Measurements from ENCODE around the gene OTUD7B. TPM values are rescaled to one million over a fixed set of nuclear protein-coding genes. Genes with fewer than 3 reads are reported as not detected.

The OTUD7B gene
- total RNA-seq, 1 donor from 2014 or later = 7.2 TPM

- H3K4me3 ChIP-seq (ENCODE audit: low read depth, low read length) = no peak overlapping the region
- DNase-seq (ENCODE audit: low read depth) = no peak
- no peak for TF ChIP-seq CTCF (conservative IDR thresholded peaks at IDR 0.05; ENCODE audit: low read depth, low read length)
Observed at GRCh38 chr1:149977345-149977744, 33.2 kb downstream of the OTUD7B start.

GRCh38 chr1:149972547-149972946 is 38.0 kb downstream of the OTUD7B start:
- DNase-seq (ENCODE audit: low read depth) = no peak
- no peak for TF ChIP-seq CTCF (conservative IDR thresholded peaks at IDR 0.05; ENCODE audit: low read depth, low read length)
- H3K4me3 ChIP-seq (ENCODE audit: low read depth, low read length) = no peak overlapping the region

- no peak overlapping the region for H3K4me3 ChIP-seq (ENCODE audit: low read depth, low read length)
- no peak for TF ChIP-seq CTCF (conservative IDR thresholded peaks at IDR 0.05; ENCODE audit: low read depth, low read length)
- no peak for DNase-seq (ENCODE audit: low read depth)
Observed at GRCh38 chr1:149967646-149968045, 42.9 kb downstream of the OTUD7B start.

GRCh38 chr1:149967041-149967440 is 43.5 kb downstream of the OTUD7B start:
- no peak overlapping the region for H3K4me3 ChIP-seq (ENCODE audit: low read depth, low read length)
- no peak for DNase-seq (ENCODE audit: low read depth)
- no peak for TF ChIP-seq CTCF (conservative IDR thresholded peaks at IDR 0.05; ENCODE audit: low read depth, low read length)

- no peak overlapping the region for H3K4me3 ChIP-seq (ENCODE audit: low read depth, low read length)
- TF ChIP-seq CTCF (conservative IDR thresholded peaks at IDR 0.05; ENCODE audit: low read depth, low read length) = no peak
- no peak for DNase-seq (ENCODE audit: low read depth)
Observed at GRCh38 chr1:149966405-149966804, 44.1 kb downstream of the OTUD7B start.

GRCh38 chr1:149965440-149965839 is 45.1 kb downstream of the OTUD7B start:
- no peak for DNase-seq (ENCODE audit: low read depth)
- no peak overlapping the region for H3K4me3 ChIP-seq (ENCODE audit: low read depth, low read length)
- TF ChIP-seq CTCF (conservative IDR thresholded peaks at IDR 0.05; ENCODE audit: low read depth, low read length) = no peak

- no peak for DNase-seq (ENCODE audit: low read depth)
- no peak for TF ChIP-seq CTCF (conservative IDR thresholded peaks at IDR 0.05; ENCODE audit: low read depth, low read length)
- no peak overlapping the region for H3K4me3 ChIP-seq (ENCODE audit: low read depth, low read length)
Observed at GRCh38 chr1:149963358-149963757, 47.2 kb downstream of the OTUD7B start.
